Fibroblast of pulmonary artery (primary cell): ENCODE results near the gene ZDHHC11.

Experiments
- DNase-seq: peaks from one replicate; pipeline ENCODE4 v3.0.0-alpha.2; 2010; ENCODE audit warnings: low read depth
- H3K4me3 ChIP-seq: replicated peaks from 2 replicates; pipeline ENCODE4 v1.5.1; 2011; ENCODE audit warnings: low read depth, mild to moderate bottlenecking, control low read depth, low read length, moderate library complexity
- CTCF ChIP-seq: IDR thresholded peaks from 2 replicates; pipeline ENCODE4 v1.5.1; 2011; ENCODE audit warnings: mild to moderate bottlenecking, control low read depth, low read length, inconsistent platforms; ENCODE audit errors: missing control alignments

The ZDHHC11 gene

DNA sequence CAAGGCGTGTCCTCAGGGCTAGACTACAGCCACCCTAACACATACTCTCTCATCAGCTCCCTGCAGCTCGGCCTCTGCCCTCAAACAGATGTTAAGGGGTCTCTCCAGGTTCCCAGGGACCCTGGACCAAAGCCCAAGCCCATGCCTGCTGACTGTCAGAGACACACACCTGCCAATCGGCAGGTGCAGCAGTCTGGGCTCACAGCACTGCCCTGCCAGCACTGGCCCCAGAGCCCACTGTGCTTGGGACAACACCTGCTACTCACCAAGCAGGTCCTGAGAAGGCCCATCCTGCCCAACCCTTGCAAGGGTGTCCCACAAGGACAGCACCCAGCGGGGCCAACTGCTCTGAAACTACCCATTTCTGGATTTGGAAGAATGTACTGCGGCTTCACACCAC, 20.2 kb upstream of the ZDHHC11 start:
- no peak overlapping the region for H3K4me3 ChIP-seq
- DNase-seq = no peak
- TF ChIP-seq CTCF = no peak

- TF ChIP-seq CTCF = no peak
- DNase-seq = no peak
- H3K4me3 ChIP-seq = no peak overlapping the region
These were observed 17.8 kb upstream of the ZDHHC11 start for GRCh38 chr5:868428-869135.

GRCh38 chr5:867300-867870, 16.6 kb upstream of the ZDHHC11 start:
- H3K4me3 ChIP-seq = no peak overlapping the region
- TF ChIP-seq CTCF = no peak

DNA sequence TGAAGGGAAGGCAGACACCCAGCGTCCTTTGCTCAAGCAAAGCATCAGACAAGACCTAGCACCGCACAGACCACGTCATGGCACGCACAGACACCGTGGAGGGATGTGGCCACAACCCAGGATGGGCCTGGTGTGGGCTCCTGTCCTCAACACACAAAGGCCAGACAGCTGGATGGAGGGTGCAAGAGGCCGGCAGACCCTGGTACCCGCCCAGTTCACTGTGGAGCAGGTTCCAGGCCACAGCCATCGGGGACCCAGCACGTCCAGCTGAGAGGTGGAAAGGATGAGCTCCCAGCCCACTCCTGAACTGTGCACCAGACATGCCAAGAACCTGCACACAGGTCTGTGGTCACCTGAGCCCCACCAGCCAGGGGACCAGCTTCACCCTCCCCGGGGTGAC, 15.0 kb upstream of the ZDHHC11 start:
- H3K4me3 ChIP-seq = no peak overlapping the region
- no peak for DNase-seq
- no peak for TF ChIP-seq CTCF

More at GRCh38 chr5:867300-867870, 16.6 kb upstream of the ZDHHC11 start:
- no peak for DNase-seq

DNA sequence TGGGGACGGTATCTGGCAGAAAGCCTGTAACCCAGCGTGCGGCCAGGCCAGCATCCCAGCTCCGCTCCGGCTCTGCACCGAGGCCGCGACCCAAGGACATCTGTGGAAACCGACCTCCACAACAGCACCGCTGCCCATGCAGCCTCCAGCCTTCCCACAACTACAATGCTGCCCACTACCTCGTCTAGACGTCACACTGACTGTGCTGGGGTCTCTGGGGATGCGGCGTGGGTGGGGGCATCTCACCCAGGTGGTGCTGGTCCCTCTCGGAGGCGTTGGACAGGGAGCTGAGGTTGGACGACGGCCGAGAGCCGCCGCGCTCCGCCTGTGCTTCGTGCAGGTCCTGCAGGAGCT, 14.4 kb upstream of the ZDHHC11 start:
- no peak for DNase-seq
- no peak overlapping the region for H3K4me3 ChIP-seq
- no peak for TF ChIP-seq CTCF

- no peak for DNase-seq
- TF ChIP-seq CTCF = no peak
- no peak overlapping the region for H3K4me3 ChIP-seq
These were observed 13.8 kb upstream of the ZDHHC11 start for GRCh38 chr5:864492-865167.
